ENCODE data around the gene LFNG.
"Not testable (repeated sequence)": the region's sequence is repeated elsewhere in the genome, so short reads cannot be mapped to it uniquely, and the experiment has no call there.

LFNG gene

GRCh38 chr7:2530071-2530987 is 10.8 kb downstream of the LFNG start:
- DNase-seq (ENCODE audit: low read depth), result no peak

- not testable (repeated sequence) for DNase-seq (ENCODE audit: low read depth)
Observed at GRCh38 chr7:2530994-2531795, 11.6 kb downstream of the LFNG start.

GRCh38 chr7:2531796-2532110 is 12.2 kb downstream of the LFNG start:
- DNase-seq (ENCODE audit: low read depth), result not testable (repeated sequence)

GRCh38 chr7:2532199-2532772 is 12.7 kb downstream of the LFNG start:
- DNase-seq (ENCODE audit: low read depth), result not testable (repeated sequence)

GRCh38 chr7:2532816-2533215 is 13.2 kb downstream of the LFNG start:
- DNase-seq (ENCODE audit: low read depth), result not testable (repeated sequence)

- DNase-seq (ENCODE audit: low read depth), result not testable (repeated sequence)
Observed at GRCh38 chr7:2533566-2533965, 14.0 kb downstream of the LFNG start.

- DNase-seq (ENCODE audit: low read depth), result not testable (repeated sequence)
Observed at GRCh38 chr7:2534214-2534613, 14.6 kb downstream of the LFNG start.

GRCh38 chr7:2535872-2536627 is 16.5 kb downstream of the LFNG start:
- DNase-seq (ENCODE audit: low read depth), result not testable (repeated sequence)

- DNase-seq (ENCODE audit: low read depth), result no peak
Observed at GRCh38 chr7:2537981-2538851, 18.6 kb downstream of the LFNG start.

- DNase-seq (ENCODE audit: low read depth), result no peak
Observed at GRCh38 chr7:2539031-2539911, 19.7 kb downstream of the LFNG start.

GRCh38 chr7:2540133-2540532 is 20.6 kb downstream of the LFNG start:
- DNase-seq (ENCODE audit: low read depth), result no peak

- DNase-seq (ENCODE audit: low read depth), result no peak
Observed at GRCh38 chr7:2540641-2541051, 21.1 kb downstream of the LFNG start.

GRCh38 chr7:2541291-2542010 is 21.9 kb downstream of the LFNG start:
- no peak for DNase-seq (ENCODE audit: low read depth)

- DNase-seq (ENCODE audit: low read depth), result no peak
Observed at GRCh38 chr7:2542011-2542915, 22.7 kb downstream of the LFNG start.

- no peak for DNase-seq (ENCODE audit: low read depth)
Observed at GRCh38 chr7:2542916-2543871, 23.6 kb downstream of the LFNG start.

GRCh38 chr7:2544541-2545188 is 25.1 kb downstream of the LFNG start:
- DNase-seq (ENCODE audit: low read depth), result no peak
